Measurements from ENCODE around the gene IZUMO1R.
"Not testable (repeated sequence)": the region's sequence is repeated elsewhere in the genome, so short reads cannot be mapped to it uniquely, and the experiment has no call there.

The IZUMO1R gene

GRCh38 chr11:94303966-94304958, at the start of gene IZUMO1R:
Gene IZUMO1R (plus strand): TSS chr11:94304580. CDS start chr11:94305637, 1,057 bp downstream.
- no peak within 1 kb of the TSS for H3K27ac Mint-ChIP-seq
- H3K9me3 Mint-ChIP-seq = no peaks in the 10 kb centered on the region
- no peaks in the 10 kb centered on the region for H3K36me3 Mint-ChIP-seq
- H3K4me1 Mint-ChIP-seq = no peaks in the 10 kb centered on the region
- H3K4me3 Mint-ChIP-seq = no peak within 1 kb of the TSS
- ATAC-seq = no peak
- peaks cover 24% of the 10 kb centered on the region for H3K27me3 Mint-ChIP-seq

DNA sequence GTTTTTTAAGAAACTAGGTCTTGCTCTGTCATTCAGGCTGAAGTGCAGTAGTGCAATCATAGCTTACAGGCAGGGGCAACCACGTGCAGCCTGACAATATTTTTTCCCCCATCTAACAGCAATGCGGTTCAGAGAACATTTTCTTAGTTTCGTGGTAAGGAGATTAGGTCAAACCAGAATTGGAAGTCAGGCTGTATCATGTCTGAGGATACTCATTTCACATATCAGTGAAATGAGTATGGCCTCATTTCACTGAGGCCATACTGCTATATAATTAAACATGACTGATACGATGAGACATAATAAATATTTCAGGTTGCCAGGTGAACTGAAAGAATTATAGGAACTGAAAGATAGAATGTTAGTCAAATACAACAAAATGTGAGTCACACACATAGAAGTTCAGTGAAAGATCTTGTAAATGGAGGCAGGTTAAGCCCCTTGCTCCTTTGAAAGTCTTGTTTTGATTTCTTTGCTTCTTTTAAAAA, 32.5 kb upstream of the IZUMO1R start:
- no peaks in the 10 kb centered on the region for H3K4me1 Mint-ChIP-seq
- no peak overlapping the region for H3K27ac Mint-ChIP-seq
- peaks cover 5% of the 10 kb centered on the region for H3K9me3 Mint-ChIP-seq
- H3K36me3 Mint-ChIP-seq = no peaks in the 10 kb centered on the region
- ATAC-seq = peak; percentile 70
- H3K27me3 Mint-ChIP-seq = peaks cover 3% of the 10 kb centered on the region
- no peak overlapping the region for H3K4me3 Mint-ChIP-seq

GRCh38 chr11:94272738-94273313, 31.6 kb upstream of the IZUMO1R start:
- H3K9me3 Mint-ChIP-seq = peaks cover 5% of the 10 kb centered on the region
- ATAC-seq = peak; percentile 18
- no peak overlapping the region for H3K27ac Mint-ChIP-seq
- H3K4me3 Mint-ChIP-seq = no peak overlapping the region
- no peaks in the 10 kb centered on the region for H3K4me1 Mint-ChIP-seq
- H3K36me3 Mint-ChIP-seq = no peaks in the 10 kb centered on the region
- no peaks in the 10 kb centered on the region for H3K27me3 Mint-ChIP-seq

DNA sequence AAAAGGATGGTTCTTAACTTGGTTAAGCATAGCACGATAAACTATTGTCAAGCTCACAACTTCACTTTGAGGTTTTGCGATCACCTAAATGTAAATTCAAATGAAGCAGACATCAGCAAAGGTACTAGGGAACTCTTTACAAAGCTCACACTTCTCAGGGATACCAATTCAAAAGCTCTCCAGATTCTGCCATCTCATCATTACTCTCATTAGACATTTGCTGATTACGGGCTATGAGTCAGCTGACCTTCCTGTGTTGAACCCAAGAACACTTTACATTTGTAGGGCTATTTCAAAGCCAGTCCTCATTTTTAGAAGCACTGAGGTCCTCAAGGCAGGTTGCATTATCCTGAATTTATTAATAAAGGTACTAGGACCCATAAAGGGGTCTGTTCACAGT, 28.4 kb upstream of the IZUMO1R start:
- H3K9me3 Mint-ChIP-seq = no peaks in the 10 kb centered on the region
- H3K4me3 Mint-ChIP-seq = no peak overlapping the region
- H3K36me3 Mint-ChIP-seq = no peaks in the 10 kb centered on the region
- no peaks in the 10 kb centered on the region for H3K4me1 Mint-ChIP-seq
- H3K27me3 Mint-ChIP-seq = no peaks in the 10 kb centered on the region
- no peak for ATAC-seq
- no peak overlapping the region for H3K27ac Mint-ChIP-seq

DNA sequence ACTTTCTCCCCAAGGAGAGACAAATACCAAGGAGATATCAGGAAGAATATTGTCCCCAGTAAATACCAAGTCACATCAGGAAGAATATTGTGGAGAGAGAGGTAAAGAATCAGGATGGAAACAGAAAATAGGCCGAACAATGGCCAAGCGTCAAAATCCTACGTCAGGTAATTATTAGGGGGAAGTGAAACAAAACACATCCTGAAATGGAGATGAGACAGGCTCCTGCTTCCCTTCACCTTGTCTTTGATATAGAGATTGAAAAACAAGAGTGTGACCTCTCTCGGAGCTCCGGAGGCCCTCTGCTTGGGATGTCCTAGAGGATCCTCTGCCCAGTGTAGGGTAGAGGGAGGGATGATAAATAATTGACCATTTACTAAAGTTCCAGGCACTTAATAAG, 27.4 kb upstream of the IZUMO1R start:
- Mint-ChIP-seq H3K4me3 (no peak overlapping the region), H3K27ac (no peak overlapping the region), H3K9me3 (no peaks in the 10 kb centered on the region), H3K27me3 (no peaks in the 10 kb centered on the region), H3K4me1 (no peaks in the 10 kb centered on the region), H3K36me3 (no peaks in the 10 kb centered on the region)
- no peak for ATAC-seq

- not testable (repeated sequence) for ATAC-seq, H3K9me3 Mint-ChIP-seq, H3K36me3 Mint-ChIP-seq, H3K4me1 Mint-ChIP-seq, H3K27ac Mint-ChIP-seq, H3K27me3 Mint-ChIP-seq, H3K4me3 Mint-ChIP-seq
These were observed 26.2 kb upstream of the IZUMO1R start for GRCh38 chr11:94278207-94278606.

DNA sequence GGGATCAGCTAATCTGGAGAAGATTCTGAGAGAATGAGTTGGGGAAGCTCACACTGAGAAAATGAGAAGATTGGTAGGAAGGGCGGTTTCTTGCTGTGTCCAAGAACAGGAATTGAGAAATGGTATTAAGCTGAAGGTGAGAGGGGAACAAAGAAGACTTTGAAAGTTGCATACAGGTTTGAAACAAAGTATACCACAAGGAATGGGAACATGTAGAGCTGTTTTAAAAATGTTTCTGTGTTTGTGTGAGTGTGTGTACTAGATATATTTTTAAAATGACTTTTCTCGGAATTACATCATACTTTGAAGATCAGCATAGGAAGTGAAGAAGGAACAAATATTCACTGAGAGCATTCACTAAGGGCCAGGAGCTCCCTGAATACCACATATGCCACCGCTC, 24.4 kb upstream of the IZUMO1R start:
- ATAC-seq = no peak

GRCh38 chr11:94281324-94281723, 23.1 kb upstream of the IZUMO1R start:
- no peaks in the 10 kb centered on the region for H3K27me3 Mint-ChIP-seq
- H3K4me1 Mint-ChIP-seq = no peaks in the 10 kb centered on the region
- no peak for ATAC-seq
- no peak overlapping the region for H3K4me3 Mint-ChIP-seq
- no peaks in the 10 kb centered on the region for H3K36me3 Mint-ChIP-seq
- no peaks in the 10 kb centered on the region for H3K9me3 Mint-ChIP-seq
- no peak overlapping the region for H3K27ac Mint-ChIP-seq

More for the DNA sequence above, 24.4 kb upstream of the IZUMO1R start:
- Mint-ChIP-seq H3K9me3 (no peaks in the 10 kb centered on the region), H3K27me3 (no peaks in the 10 kb centered on the region), H3K36me3 (no peaks in the 10 kb centered on the region), H3K4me1 (no peaks in the 10 kb centered on the region), H3K27ac (no peak overlapping the region), H3K4me3 (no peak overlapping the region)

DNA sequence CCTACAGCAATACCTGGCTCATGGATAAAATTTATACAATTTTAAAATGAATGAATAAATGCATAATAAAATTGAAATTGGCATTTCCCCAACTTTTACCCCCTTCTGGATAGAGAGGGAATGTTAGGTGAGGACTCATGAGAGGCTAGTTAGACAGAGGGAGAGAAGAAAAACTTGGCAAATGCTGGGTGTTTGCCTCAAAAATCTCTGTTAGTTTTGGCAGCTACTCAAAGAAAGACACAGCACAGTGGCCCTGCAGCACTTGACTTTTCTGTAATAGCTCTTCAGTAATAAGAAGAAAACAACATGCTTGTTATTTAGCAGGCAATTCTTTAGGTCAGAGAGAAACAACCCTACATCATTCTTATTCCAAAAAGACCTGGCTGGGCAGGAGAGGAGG, 20.7 kb upstream of the IZUMO1R start:
- Mint-ChIP-seq H3K27me3 (no peaks in the 10 kb centered on the region), H3K4me3 (no peak overlapping the region), H3K36me3 (no peaks in the 10 kb centered on the region), H3K9me3 (no peaks in the 10 kb centered on the region), H3K27ac (no peak overlapping the region), H3K4me1 (no peaks in the 10 kb centered on the region)
- ATAC-seq = no peak

DNA sequence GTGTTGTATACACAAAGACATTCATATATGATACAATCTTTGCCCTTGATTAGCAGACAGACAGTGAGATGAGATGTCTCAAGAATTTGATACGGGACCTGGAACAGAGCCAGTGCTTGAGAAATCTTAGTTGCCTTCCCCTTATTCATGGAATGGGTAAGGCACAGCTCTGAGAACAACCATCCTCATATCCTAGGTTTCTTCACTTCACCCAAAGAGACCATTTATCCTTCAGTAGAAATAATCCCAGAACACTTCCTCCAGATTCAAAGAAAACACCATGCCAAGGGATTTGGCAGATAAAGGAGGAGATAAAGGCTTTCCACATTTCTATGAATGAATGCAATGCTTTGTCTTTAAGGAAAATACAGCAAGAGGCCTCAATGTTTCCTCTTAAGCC, 8.8 kb upstream of the IZUMO1R start:
- peaks cover 15% of the 10 kb centered on the region for H3K27me3 Mint-ChIP-seq

GRCh38 chr11:94297985-94298576, 6.3 kb upstream of the IZUMO1R start:
- no peaks in the 10 kb centered on the region for H3K9me3 Mint-ChIP-seq
- peaks cover 15% of the 10 kb centered on the region for H3K27me3 Mint-ChIP-seq
- H3K4me1 Mint-ChIP-seq = no peaks in the 10 kb centered on the region
- no peak overlapping the region for H3K4me3 Mint-ChIP-seq
- no peaks in the 10 kb centered on the region for H3K36me3 Mint-ChIP-seq
- no peak overlapping the region for H3K27ac Mint-ChIP-seq
- no peak for ATAC-seq

More for the DNA sequence above, 8.8 kb upstream of the IZUMO1R start:
- Mint-ChIP-seq H3K4me1 (no peaks in the 10 kb centered on the region), H3K9me3 (peaks cover 5% of the 10 kb centered on the region), H3K36me3 (no peaks in the 10 kb centered on the region), H3K4me3 (no peak overlapping the region), H3K27ac (no peak overlapping the region)
- no peak for ATAC-seq

DNA sequence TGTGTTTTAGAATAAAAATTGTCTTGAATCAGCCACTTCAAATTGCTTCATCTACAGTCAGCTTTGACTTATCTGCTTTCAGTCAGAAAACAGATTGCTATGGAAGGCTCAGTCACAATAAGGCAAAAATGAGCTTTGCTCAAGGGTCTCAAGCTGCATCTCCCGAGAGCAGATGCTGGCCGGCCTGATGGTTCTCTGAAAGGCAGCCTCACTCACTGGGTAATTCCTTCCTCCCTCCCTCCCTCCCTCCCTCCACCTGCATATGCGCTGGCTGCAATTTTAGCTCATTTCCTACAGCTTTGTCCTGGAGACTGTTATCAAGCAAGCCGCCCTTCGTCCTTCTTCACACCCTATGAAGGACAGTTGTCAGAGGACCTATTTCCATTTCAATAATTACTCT, 1.6 kb upstream of the IZUMO1R start:
- no peak overlapping the region for H3K4me3 Mint-ChIP-seq
- no peak for ATAC-seq
- no peaks in the 10 kb centered on the region for H3K36me3 Mint-ChIP-seq
- H3K4me1 Mint-ChIP-seq = no peaks in the 10 kb centered on the region
- H3K27me3 Mint-ChIP-seq = peaks cover 23% of the 10 kb centered on the region
- H3K9me3 Mint-ChIP-seq = no peaks in the 10 kb centered on the region
- no peak overlapping the region for H3K27ac Mint-ChIP-seq

DNA sequence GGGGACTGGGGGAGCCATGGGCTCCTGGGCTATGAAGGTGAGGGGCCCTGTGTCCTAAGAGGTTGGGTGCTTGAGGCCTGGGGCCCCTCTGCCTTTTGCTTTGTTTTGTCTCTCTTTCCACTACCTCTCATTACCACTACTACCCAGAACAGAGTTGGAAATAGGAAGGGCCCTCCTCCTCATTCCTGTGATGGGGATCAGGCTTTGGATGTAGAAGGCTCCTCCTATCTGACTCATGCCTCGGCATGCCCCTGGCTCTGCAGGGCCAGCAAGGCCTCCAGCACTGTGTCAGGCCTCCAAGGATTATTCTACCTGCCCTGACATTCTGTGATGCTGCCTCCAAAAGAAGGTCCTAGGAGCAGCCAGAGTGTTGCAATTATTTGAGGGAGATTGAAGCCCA, 766 bp downstream of the IZUMO1R start:
- ATAC-seq = no peak
- Mint-ChIP-seq H3K9me3 (no peaks in the 10 kb centered on the region), H3K4me3 (no peak overlapping the region), H3K27me3 (peaks cover 24% of the 10 kb centered on the region), H3K4me1 (no peaks in the 10 kb centered on the region), H3K27ac (no peak overlapping the region), H3K36me3 (no peaks in the 10 kb centered on the region)

DNA sequence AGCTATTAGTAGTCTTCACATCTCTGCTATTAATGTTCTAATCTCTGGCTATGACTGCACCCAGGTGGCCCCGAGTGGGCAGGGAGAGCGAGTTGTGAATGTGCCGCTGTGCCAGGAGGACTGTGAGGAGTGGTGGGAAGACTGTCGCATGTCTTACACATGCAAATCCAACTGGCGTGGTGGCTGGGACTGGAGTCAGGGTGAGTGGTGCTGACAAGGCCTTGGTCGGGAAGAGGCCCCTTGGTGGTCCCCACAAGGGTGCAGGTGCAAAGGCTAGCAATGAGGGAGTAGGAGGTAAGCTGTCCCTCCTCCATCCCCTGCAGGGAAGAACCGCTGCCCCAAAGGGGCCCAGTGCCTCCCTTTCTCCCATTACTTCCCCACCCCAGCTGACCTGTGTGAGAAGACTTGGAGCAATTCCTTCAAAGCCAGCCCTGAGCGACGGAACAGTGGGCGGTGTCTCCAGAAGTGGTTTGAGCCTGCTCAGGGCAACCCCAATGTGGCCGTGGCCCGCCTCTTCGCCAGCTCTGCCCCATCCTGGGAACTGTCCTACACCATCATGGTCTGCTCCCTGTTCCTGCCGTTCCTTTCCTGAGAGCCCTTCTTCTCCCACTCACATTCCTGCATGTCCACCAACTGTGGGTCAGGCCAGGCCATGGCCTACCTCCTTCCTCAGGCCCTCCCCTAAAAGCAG, 2.9 kb downstream of the IZUMO1R start:
- ATAC-seq = peak; percentile 5
- H3K27me3 Mint-ChIP-seq = peaks cover 24% of the 10 kb centered on the region
- H3K36me3 Mint-ChIP-seq = no peaks in the 10 kb centered on the region
- no peaks in the 10 kb centered on the region for H3K4me1 Mint-ChIP-seq
- no peaks in the 10 kb centered on the region for H3K9me3 Mint-ChIP-seq
- H3K27ac Mint-ChIP-seq = no peak overlapping the region
- H3K4me3 Mint-ChIP-seq = no peak overlapping the region

- Mint-ChIP-seq H3K36me3 (no peaks in the 10 kb centered on the region), H3K27me3 (peaks cover 24% of the 10 kb centered on the region), H3K27ac (no peak overlapping the region), H3K4me3 (no peak overlapping the region), H3K4me1 (no peaks in the 10 kb centered on the region), H3K9me3 (no peaks in the 10 kb centered on the region)
- ATAC-seq = no peak
These were observed 3.6 kb downstream of the IZUMO1R start for GRCh38 chr11:94308024-94308423.

Data from stimulated activated memory B cell treated with anti-CD40 and anti-IgM and Interleukin-4, amounts not matched to agents 10 μg/mL and 1 μg/mL and 100 μg/mL, for 72 hours (primary cell).